Measurements from ENCODE around the gene STIM1. TPM values are rescaled to one million over a fixed set of nuclear protein-coding genes. Genes with fewer than 3 reads are reported as not detected.
A peak's percentile ranks its signal among the peaks of the same experiment; 100 is the strongest.

Gene STIM1
- total RNA-seq, 1 experiment from 2014 or later, result 15.2 TPM

GRCh38 chr11:3808861-3809623 is 46.4 kb upstream of the STIM1 start:
- H3K4me2 ChIP-seq (ENCODE audit: insufficient read depth, insufficient read length, low read length), result peak overlapping the region; percentile 76
- H4K91ac ChIP-seq (ENCODE audit: insufficient read length, low read depth, low read length), result no peak overlapping the region
- H3K23me2 ChIP-seq (ENCODE audit: insufficient read length, low read depth, low read length, poor library complexity, severe bottlenecking), result peaks cover 9% of the 10 kb centered on the region
- TF ChIP-seq CTCF (conservative IDR thresholded peaks at IDR 0.05), result peak; percentile 57
- H3K79me1 ChIP-seq (ENCODE audit: insufficient read depth, low read depth, low read length, poor library complexity, severe bottlenecking), result no peaks in the 10 kb centered on the region
- H3K14ac ChIP-seq (ENCODE audit: insufficient read depth, low read length), result no peak overlapping the region
- no peaks in the 10 kb centered on the region for H3K9me3 Mint-ChIP-seq
- H3K4me3 Mint-ChIP-seq, result peak overlapping the region; percentile 86 to 98
- no peak overlapping the region for H3K23ac ChIP-seq (ENCODE audit: insufficient read length, low read depth, low read length)
- no peak overlapping the region for H2BK5ac ChIP-seq (ENCODE audit: insufficient read length, low read length)
- H3K9me3 ChIP-seq (ENCODE audit: control insufficient read depth, low read depth, low read length), result no peaks in the 10 kb centered on the region
- no CpG with 5 or more reads among the region's 5 CpGs for WGBS (ENCODE audit: extremely low coverage, insufficient read length, low lambda C conversion rate)
- H3T11ph ChIP-seq (ENCODE audit: low read length), result no peak overlapping the region
- H2AK5ac ChIP-seq (ENCODE audit: insufficient read length, low read length), result no peak overlapping the region
- H3K4ac ChIP-seq (ENCODE audit: low read depth, low read length), result no peak overlapping the region
- peaks cover 14 to 17% of the 10 kb centered on the region in 2 experiments for H3K4me1 Mint-ChIP-seq
- no peaks in the 10 kb centered on the region for H3K4me1 ChIP-seq (ENCODE audit: insufficient read depth, low read length)
- H3K36me3 Mint-ChIP-seq (ENCODE audit: insufficient read depth in 1 of 3, low read depth in 3 of 3), result peaks cover 0 to 5% (median 0%) of the 10 kb centered on the region in 3 experiments; a peak in 2 of 7 replicates
- no peak overlapping the region for H2BK12ac ChIP-seq (ENCODE audit: insufficient read length, low read depth, low read length)
- peak; percentile 51 for DNase-seq
- no peak overlapping the region for H3K27ac ChIP-seq (ENCODE audit: insufficient read length, low read depth, low read length)
- no peak overlapping the region for H2BK120ac ChIP-seq (ENCODE audit: low read depth, low read length, poor library complexity, severe bottlenecking)
- H4K5ac ChIP-seq (ENCODE audit: insufficient read length, low read depth, low read length), result no peak overlapping the region
- H4K20me1 ChIP-seq (ENCODE audit: control insufficient read depth, insufficient read depth, insufficient read length), result no peaks in the 10 kb centered on the region
- H3K27ac Mint-ChIP-seq, result peak overlapping the region in 2 of 3 experiments; percentile 19 to 64; a peak in 2 of 7 replicates
- no peak overlapping the region for H3K9ac ChIP-seq (ENCODE audit: extremely low read depth, insufficient read length, low read length)
- H3K18ac ChIP-seq (ENCODE audit: insufficient read length, low read depth, low read length), result no peak overlapping the region
- H3K27me3 Mint-ChIP-seq (ENCODE audit: low read depth), result no peaks in the 10 kb centered on the region
- no peak overlapping the region for H2AFZ ChIP-seq (ENCODE audit: low read length)
- no peak overlapping the region for H3K56ac ChIP-seq (ENCODE audit: insufficient read length, low read depth, low read length)
- no peak overlapping the region for H2BK15ac ChIP-seq (ENCODE audit: low read depth, low read length)
- no peak overlapping the region for H4K8ac ChIP-seq (replicated peaks; ENCODE audit: insufficient read length, low read depth, low read length)
- no peaks in the 10 kb centered on the region for H3K27me3 ChIP-seq (ENCODE audit: insufficient read depth, low read length)
- 0 out of 2 replicates have a peak, but pooled peaks cover 2% of the 10 kb centered on the region for H3K79me2 ChIP-seq (ENCODE audit: insufficient read depth, low read length)
- no peak overlapping the region for H2BK20ac ChIP-seq (ENCODE audit: low read depth, low read length, poor library complexity, severe bottlenecking)

Data from H9 (cell line).